Left ventricle myocardium inferior (tissue), 1 donor: ENCODE results near the gene AFAP1. TPM values are rescaled to one million over a fixed set of nuclear protein-coding genes. Genes with fewer than 3 reads are reported as not detected.

Experiments
- DNase-seq: peaks from one replicate; pipeline ENCODE4 v3.0.0-alpha.2; 2020
- H3K27ac ChIP-seq: fragments of 200-600 bp; replicated peaks from 2 replicates; pipeline ENCODE4 v1.8.0; 2021
- H3K27me3 ChIP-seq: fragments of 200-600 bp; 2 replicates; pipeline ENCODE4 v1.8.0; 2021; ENCODE audit warnings: low read depth
- H3K36me3 ChIP-seq: fragments of 200-600 bp; 2 replicates; pipeline ENCODE4 v1.8.0; 2021
- H3K4me1 ChIP-seq: fragments of 200-600 bp; 2 replicates; pipeline ENCODE4 v1.8.0; 2021
- H3K4me3 ChIP-seq: fragments of 200-600 bp; 2 replicates; pipeline ENCODE4 v1.8.0; 2021; ENCODE audit warnings: mild to moderate bottlenecking, moderate library complexity
- H3K9me3 ChIP-seq: fragments of 200-600 bp; replicated peaks from 2 replicates; pipeline ENCODE4 v1.8.0; 2021
- intact Hi-C: fragments of 100-400 bp; cut with micrococcal nuclease; formaldehyde crosslinking; loops from one replicate; pipeline ENCODE4 v1.11.0; 2022
- total RNA-seq: library from RNA; stranded (reverse); fragmentation: NEBNext Ultra II Directional; extraction: Animal tissue kit (Norgen Biotek cat#: 25700); gene quantifications from one replicate; pipeline ENCODE4 v1.2.1, GENCODE V29; 2021
- TF ChIP-seq, protein P1 (sequence below): fragments of 200-600 bp; IDR thresholded peaks from 2 replicates; pipeline ENCODE4 v1.8.0; 2021; ENCODE audit warnings: antibody characterized with exemption, mild to moderate bottlenecking, borderline replicate concordance
- donor health status: DM: no; HTN: yes; CAD: no; lungs with severe emphysema.

Gene AFAP1
- total RNA-seq, 1 donor from 2014 or later, result 6.8 TPM

DNA sequence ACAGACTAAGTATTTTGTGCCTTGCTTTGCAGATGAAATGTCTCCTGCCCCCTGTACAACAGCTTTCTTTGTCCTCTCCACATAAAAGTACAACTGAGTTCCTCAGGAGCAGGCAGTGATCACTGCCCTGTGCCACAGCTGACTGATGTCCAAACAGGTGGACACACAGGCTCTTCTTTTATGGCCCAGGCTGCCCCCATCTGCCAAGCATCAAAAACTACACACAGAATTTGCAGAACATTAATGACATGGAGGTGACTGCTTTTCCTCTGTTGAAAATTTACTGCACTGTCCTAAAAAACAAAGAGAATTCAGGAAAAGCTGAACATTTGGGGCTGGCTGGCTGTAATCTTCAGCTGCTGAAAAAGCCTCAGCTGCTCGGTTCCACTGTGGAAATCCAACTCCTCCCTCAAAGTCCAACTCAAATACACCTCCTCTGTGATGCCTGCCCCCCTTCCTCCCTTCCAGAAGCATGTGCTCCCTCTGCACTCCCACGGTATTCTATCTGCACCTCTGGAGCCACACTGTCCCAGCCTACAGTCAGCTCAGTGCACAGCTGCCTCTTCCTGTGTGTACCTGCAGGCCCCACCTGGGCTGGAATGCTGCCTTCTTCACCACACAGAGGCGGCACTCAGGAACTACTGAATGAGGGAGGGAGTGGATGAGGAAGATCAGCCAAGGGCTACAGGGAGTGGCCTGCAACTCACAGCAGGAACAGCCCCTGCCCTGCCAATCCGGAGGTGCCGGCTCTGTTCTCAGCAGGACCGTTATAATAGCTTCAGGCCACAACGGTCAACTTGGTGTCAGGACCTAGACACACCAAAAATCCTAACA is 10.3 kb downstream of the AFAP1 start:
- no peak for DNase-seq

DNA sequence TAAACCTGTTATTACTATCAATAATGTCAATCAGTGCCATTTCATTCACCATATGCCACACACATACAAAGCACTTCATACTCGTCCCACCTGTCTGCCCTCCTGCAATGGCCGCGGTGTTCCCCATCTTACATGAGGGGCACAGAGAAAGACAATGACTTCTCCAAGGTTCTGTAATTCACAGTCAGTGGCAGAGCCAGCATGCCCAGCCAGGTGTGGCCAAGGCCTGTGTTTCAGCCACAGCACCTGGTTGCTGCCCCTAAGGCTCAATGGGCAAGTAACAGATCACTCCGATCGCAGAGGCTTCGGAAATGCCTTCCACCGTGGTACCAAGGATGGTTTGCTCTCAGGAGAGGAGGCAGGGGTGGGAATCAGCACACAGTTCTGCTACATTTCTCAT is 10.9 kb downstream of the AFAP1 start:
- Histone ChIP-seq H3K9me3 (peaks cover 4% of the 10 kb centered on the region), H3K4me1 (peaks cover 9% of the 10 kb centered on the region), H3K4me3 (no peak overlapping the region), H3K36me3 (peaks cover 5% of the 10 kb centered on the region), H3K27me3 (no peaks in the 10 kb centered on the region), H3K27ac (no peak overlapping the region)
- intact Hi-C loops, result no loop called here
- TF ChIP-seq, protein P1, sequence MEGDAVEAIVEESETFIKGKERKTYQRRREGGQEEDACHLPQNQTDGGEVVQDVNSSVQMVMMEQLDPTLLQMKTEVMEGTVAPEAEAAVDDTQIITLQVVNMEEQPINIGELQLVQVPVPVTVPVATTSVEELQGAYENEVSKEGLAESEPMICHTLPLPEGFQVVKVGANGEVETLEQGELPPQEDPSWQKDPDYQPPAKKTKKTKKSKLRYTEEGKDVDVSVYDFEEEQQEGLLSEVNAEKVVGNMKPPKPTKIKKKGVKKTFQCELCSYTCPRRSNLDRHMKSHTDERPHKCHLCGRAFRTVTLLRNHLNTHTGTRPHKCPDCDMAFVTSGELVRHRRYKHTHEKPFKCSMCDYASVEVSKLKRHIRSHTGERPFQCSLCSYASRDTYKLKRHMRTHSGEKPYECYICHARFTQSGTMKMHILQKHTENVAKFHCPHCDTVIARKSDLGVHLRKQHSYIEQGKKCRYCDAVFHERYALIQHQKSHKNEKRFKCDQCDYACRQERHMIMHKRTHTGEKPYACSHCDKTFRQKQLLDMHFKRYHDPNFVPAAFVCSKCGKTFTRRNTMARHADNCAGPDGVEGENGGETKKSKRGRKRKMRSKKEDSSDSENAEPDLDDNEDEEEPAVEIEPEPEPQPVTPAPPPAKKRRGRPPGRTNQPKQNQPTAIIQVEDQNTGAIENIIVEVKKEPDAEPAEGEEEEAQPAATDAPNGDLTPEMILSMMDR, result no peak
- DNase-seq, result no peak

More for the DNA sequence above, 10.3 kb downstream of the AFAP1 start:
- peaks cover 5% of the 10 kb centered on the region for H3K36me3 ChIP-seq
- H3K27me3 ChIP-seq, result no peaks in the 10 kb centered on the region
- TF ChIP-seq, protein P1, result peak; percentile 16
- no peak overlapping the region for H3K4me3 ChIP-seq
- H3K4me1 ChIP-seq, result peaks cover 15% of the 10 kb centered on the region
- peaks cover 8% of the 10 kb centered on the region for H3K9me3 ChIP-seq
- no peak overlapping the region for H3K27ac ChIP-seq
- intact Hi-C loops, result no loop called here

DNA sequence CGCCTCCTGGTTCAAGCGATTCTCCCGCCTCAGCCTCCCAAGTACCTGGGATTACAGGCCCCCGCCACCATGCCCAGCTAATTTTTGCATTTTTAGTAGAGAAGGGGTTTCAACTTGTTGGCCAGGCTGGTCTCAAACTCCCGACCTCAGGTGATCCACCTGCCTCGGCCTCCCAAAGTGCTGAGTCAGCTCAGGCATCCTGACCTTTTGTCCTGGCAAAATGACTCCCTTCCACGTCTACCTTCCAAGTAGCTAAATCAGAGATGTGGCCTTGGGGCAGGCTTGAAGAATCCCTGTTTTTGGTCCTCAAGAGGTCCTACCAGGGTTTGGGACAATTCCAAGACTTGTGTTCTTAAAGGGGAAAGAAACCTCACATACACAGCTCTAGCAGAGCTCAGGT is 12.8 kb downstream of the AFAP1 start:
- intact Hi-C loops, result no loop called here
- DNase-seq, result no peak
- no peaks in the 10 kb centered on the region for H3K36me3 ChIP-seq
- H3K27me3 ChIP-seq, result no peaks in the 10 kb centered on the region
- H3K9me3 ChIP-seq, result no peaks in the 10 kb centered on the region
- TF ChIP-seq, protein P1, result no peak
- no peak overlapping the region for H3K4me3 ChIP-seq
- no peak overlapping the region for H3K27ac ChIP-seq
- peaks cover 8% of the 10 kb centered on the region for H3K4me1 ChIP-seq

- H3K9me3 ChIP-seq, result no peaks in the 10 kb centered on the region
- peaks cover 6% of the 10 kb centered on the region for H3K4me1 ChIP-seq
- intact Hi-C loops, result no loop called here
- no peaks in the 10 kb centered on the region for H3K36me3 ChIP-seq
- H3K27ac ChIP-seq, result no peak overlapping the region
- H3K27me3 ChIP-seq, result no peaks in the 10 kb centered on the region
- DNase-seq, result no peak
- TF ChIP-seq, protein P1, result no peak
- no peak overlapping the region for H3K4me3 ChIP-seq
Measured at GRCh38 chr4:7924570-7924969, 15.1 kb downstream of the AFAP1 start.

DNA sequence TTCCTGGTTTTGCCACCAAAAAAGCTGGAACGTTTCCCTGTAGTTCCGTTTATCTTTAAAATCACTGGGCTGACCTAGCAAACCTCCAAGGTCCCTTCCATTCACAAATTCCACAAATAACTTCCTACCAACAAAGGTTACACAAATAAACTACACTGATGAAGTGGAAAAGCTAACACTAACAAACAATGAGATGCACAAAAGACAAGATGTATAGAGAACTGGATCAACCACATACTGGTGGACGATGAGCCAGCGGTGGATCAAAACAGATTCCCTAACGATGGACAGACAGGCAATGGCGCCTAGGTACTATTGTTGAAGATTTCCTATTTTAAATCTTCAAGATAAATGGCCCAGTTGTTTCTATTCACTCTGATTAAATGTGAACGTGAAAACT is 15.5 kb downstream of the AFAP1 start:
- Histone ChIP-seq H3K27me3 (no peaks in the 10 kb centered on the region), H3K27ac (no peak overlapping the region), H3K4me3 (no peak overlapping the region), H3K36me3 (no peaks in the 10 kb centered on the region), H3K4me1 (peaks cover 2% of the 10 kb centered on the region), H3K9me3 (no peaks in the 10 kb centered on the region)
- DNase-seq, result no peak
- TF ChIP-seq, protein P1, result no peak
- intact Hi-C loops, result no loop called here
